Spleen (tissue), 11 donors: Measurements from ENCODE around the gene MYT1. TPM values are rescaled to one million over a fixed set of nuclear protein-coding genes. Genes with fewer than 3 reads are reported as not detected.
"Not testable (repeated sequence)": the region's sequence is repeated elsewhere in the genome, so short reads cannot be mapped to it uniquely, and the experiment has no call there.

Source experiments
- DNase-seq: peaks from one replicate; pipeline ENCODE4 v3.0.0-alpha.2; 2020
- H3K27ac ChIP-seq, 8 donors: fragments of 200-600 bp; sonication (generic) in 7 of 8; 1 replicate in 4 of 8; 2 replicates in 4 of 8; pipeline versions ENCODE4 v1.5.0 to v1.8.0; 2016 to 2021; ENCODE audit warnings: inconsistent platforms in 4 of 8, mild to moderate bottlenecking in 4 of 8, moderate library complexity in 1 of 8
- H3K27me3 ChIP-seq, 7 donors: fragments of 200-600 bp; sonication (generic) in 6 of 7; replicated peaks in 1 of 7; 1 replicate in 4 of 7; 2 replicates in 3 of 7; pipeline versions ENCODE4 v1.5.0 to v1.8.0; 2016 to 2021; ENCODE audit warnings: inconsistent platforms in 3 of 7, mild to moderate bottlenecking in 1 of 7
- H3K36me3 ChIP-seq, 6 donors: fragments of 200-600 bp; sonication (generic) in 5 of 6; 1 replicate in 4 of 6; 2 replicates in 2 of 6; pipeline versions ENCODE4 v1.5.0 to v1.8.0; 2016 to 2021; ENCODE audit warnings: inconsistent platforms in 2 of 6
- H3K4me1 ChIP-seq, 6 donors: fragments of 200-600 bp; sonication (generic) in 5 of 6; 1 replicate in 3 of 6; 2 replicates in 3 of 6; pipeline versions ENCODE4 v1.5.0 to v1.8.0; 2016 to 2021; ENCODE audit warnings: inconsistent platforms in 3 of 6
- H3K4me3 ChIP-seq, 8 donors: fragments of 200-600 bp; sonication (generic) in 7 of 8; 1 replicate in 4 of 8; 2 replicates in 4 of 8; pipeline versions ENCODE4 v1.5.0 to v1.8.0; 2016 to 2021; ENCODE audit warnings: inconsistent platforms in 4 of 8, mild to moderate bottlenecking in 4 of 8, moderate library complexity in 2 of 8
- H3K9me3 ChIP-seq, 8 donors: fragments of 200-600 bp; sonication (generic) in 7 of 8; 1 replicate in 4 of 8; 2 replicates in 4 of 8; pipeline versions ENCODE4 v1.5.0 to v1.8.0; 2016 to 2021; ENCODE audit warnings: inconsistent platforms in 4 of 8
- POLR2A ChIP-seq, 3 donors: fragments of 450-650 bp; IDR thresholded peaks; one replicate each; pipeline ENCODE4 v1.5.1; 2017; ENCODE audit warnings: antibody characterized with exemption in 3 of 3, mild to moderate bottlenecking in 1 of 3
- POLR2AphosphoS5 ChIP-seq, 3 donors: sonication (generic); formaldehyde crosslinking; IDR thresholded peaks; one replicate each; pipeline ENCODE4 v1.5.1; 2017; ENCODE audit warnings: antibody characterized with exemption in 3 of 3
- WGBS, 5 donors: extraction: QIAGEN DNeasy Blood & Tissue Kit in 3 of 5; methylation state at CpG; one replicate each; pipeline versions ENCODE4 v1.1.5 to v1.1.7; 2013 to 2018; 5-methylcytosine and 5-hydroxymethylcytosine counted together
- intact Hi-C: fragments of 100-400 bp; cut with DNase I; formaldehyde crosslinking; loops from one replicate; pipeline ENCODE4 v1.15.0; 2023; ENCODE audit warnings: low total_unique reads
- polyA plus RNA-seq, 3 donors: library from polyadenylated mRNA; stranded (reverse); fragments of 200-250 nt; gene quantifications; one replicate each; pipeline ENCODE4 v1.2.1, GENCODE V29; 2013
- small RNA-seq, 4 donors: library from RNA; depleted of rRNA; stranded (forward); fragments of <200 nt; gene quantifications; one replicate each; pipeline ENCODE3, GENCODE V24; 2016
- total RNA-seq, 7 donors: library from RNA; depleted of rRNA in 3 of 7; stranded (reverse); fragments of >200 nt in 3 of 7; fragmentation: NEBNext Ultra II Directional in 4 of 7; extraction: Animal tissue kit (Norgen Biotek cat#: 25700) in 4 of 7; gene quantifications; one replicate each; pipeline versions ENCODE4 v1.1.0 to v1.2.1, GENCODE V29; 2016 to 2021
- TF ChIP-seq, protein P1 (sequence below), 11 experiments: fragments of 200-600 bp in 7 of 11; fragments of 450-650 bp in 4 of 11; sonication (generic) in 4 of 11; IDR thresholded peaks in 8 of 11; conservative IDR thresholded peaks in 3 of 11; 1 replicate in 7 of 11; 2 replicates in 4 of 11; pipeline versions ENCODE4 v1.4.0 to v1.8.0; 2016 to 2021; ENCODE audit warnings: antibody characterized with exemption in 11 of 11, inconsistent platforms in 4 of 11, mild to moderate bottlenecking in 1 of 11
- donor health status: healthy with polysubstance abuse.
- donor health status: DM: no; HTN: no; CAD: no; lungs with moderate emphysema.
- donor health status: DM: no; HTN: no; CAD: no.
- donor health status: Bipolar disorder and iron deficiency.
- donor health status: healthy.
- donor health status: DM: no; HTN: no; CAD: no.
- donor health status: DM: yes; HTN: yes; CAD: no.

Gene MYT1
- total and polyA plus RNA-seq, 10 donors = 0.08 to 2.2 (median 0.60) TPM; not detected in 3

DNA sequence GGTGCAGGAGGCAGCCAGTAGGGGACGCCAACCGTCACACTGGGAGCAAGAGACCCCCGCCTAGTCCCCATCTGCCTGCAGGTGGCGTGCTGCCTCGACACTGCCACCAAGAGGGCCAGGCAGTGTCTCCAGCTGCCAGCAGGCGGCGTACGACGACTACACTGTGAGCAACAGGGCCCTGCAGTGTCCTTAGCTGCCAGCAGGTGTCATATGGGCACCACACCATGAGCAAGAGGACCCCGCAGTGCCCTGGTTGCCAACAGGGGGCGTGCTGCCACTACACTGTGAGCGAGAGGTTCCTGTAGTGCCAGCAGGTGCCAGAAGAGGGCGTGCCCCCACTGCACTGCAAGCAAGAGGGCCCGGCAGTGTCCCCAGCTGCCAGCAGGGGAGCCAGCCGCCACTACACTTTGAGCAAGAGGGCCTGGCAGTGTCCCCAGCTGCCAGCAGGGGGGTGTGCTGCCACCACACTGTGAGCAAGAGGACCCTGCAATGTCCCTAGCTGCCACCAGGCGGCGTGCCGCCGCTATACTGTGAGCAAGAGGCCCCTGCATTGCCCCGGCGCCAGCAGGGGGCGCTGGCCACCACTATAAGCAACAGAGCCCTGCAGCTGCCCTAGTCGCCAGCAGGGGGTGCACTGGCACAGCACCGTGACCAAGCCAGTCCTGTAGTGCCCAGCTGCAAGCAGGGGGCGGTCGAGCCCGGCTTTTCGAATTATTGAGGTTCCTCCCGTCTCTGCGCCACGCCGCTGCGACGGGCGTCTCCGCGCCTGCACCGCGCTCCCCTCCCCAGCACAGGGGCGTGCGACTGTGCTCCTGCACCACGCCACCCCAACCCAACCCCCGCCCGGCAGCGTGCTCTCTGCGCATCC lies 121.6 kb downstream of the MYT1 start:
- TF ChIP-seq, protein P1, sequence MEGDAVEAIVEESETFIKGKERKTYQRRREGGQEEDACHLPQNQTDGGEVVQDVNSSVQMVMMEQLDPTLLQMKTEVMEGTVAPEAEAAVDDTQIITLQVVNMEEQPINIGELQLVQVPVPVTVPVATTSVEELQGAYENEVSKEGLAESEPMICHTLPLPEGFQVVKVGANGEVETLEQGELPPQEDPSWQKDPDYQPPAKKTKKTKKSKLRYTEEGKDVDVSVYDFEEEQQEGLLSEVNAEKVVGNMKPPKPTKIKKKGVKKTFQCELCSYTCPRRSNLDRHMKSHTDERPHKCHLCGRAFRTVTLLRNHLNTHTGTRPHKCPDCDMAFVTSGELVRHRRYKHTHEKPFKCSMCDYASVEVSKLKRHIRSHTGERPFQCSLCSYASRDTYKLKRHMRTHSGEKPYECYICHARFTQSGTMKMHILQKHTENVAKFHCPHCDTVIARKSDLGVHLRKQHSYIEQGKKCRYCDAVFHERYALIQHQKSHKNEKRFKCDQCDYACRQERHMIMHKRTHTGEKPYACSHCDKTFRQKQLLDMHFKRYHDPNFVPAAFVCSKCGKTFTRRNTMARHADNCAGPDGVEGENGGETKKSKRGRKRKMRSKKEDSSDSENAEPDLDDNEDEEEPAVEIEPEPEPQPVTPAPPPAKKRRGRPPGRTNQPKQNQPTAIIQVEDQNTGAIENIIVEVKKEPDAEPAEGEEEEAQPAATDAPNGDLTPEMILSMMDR (IDR thresholded peaks at IDR 0.05 in 8 of 11, conservative IDR thresholded peaks at IDR 0.05 in 3 of 11) = peak; percentile 35 to 81 (median 63)
- peak in 1 of 3 donors; percentile 50 for TF ChIP-seq POLR2AphosphoS5 (IDR thresholded peaks at IDR 0.05)
- TF ChIP-seq POLR2A (IDR thresholded peaks at IDR 0.05) = peak in 1 of 3 donors; percentile 7
- DNase-seq = peak; percentile 85
- H3K36me3 ChIP-seq, H3K27ac ChIP-seq, H3K27me3 ChIP-seq, intact Hi-C loops, H3K4me1 ChIP-seq, H3K4me3 ChIP-seq: not testable (repeated sequence)
- WGBS, 5 donors = 77 to 88% (median 78%) methylated on average over 27 to 46 of the region's 46 CpGs
- H3K9me3 ChIP-seq = peaks cover 0 to 11% (median 9%) of the 10 kb centered on the region in 8 donors

DNA sequence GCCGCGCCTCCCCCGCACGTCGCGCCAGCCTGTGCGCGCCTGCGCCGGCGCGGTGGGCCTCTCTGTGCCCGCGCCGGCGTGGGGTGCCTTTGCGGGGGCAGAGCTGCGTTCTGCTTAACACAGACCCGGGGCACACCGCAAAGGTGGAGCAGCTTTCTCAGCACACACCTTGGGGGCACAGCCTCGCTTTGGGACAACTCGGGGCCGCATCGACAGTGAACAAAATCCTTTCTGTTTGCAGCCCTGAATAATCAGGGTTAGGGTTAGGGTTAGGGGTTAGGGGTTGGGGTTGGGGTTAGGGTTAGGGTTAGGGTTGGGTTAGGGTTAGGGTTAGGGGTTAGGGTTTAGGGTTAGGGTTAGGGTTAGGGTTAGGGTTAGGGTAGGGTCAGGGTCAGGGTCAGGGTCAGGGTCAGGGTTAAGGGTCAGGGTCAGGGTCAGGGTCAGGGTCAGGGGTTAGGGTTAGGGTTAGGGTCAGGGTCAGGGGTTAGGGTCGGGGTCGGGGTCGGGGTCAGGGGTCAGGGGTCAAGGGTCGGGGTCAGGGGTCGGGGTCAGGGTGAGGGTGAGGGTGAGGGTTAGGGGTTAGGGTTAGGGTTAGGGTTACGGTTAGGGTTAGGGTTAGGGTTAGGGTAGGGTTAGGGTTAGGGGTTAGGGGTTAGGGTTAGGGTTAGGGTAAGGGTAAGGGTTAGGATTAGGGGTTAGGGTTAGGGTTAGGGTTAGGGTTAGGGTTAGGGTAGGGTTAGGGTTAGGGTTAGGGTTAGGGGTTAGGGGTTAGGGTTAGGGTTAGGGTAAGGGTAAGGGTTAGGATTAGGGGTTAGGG lies 122.4 kb downstream of the MYT1 start:
- H3K27me3 ChIP-seq, intact Hi-C loops, H3K27ac ChIP-seq, H3K36me3 ChIP-seq, H3K4me3 ChIP-seq, DNase-seq, H3K4me1 ChIP-seq: not testable (repeated sequence)
- WGBS, 5 donors = 93 to 98% (median 95%) methylated on average over 24 to 30 of the region's 30 CpGs
- H3K9me3 ChIP-seq = peaks cover 0 to 11% (median 9%) of the 10 kb centered on the region in 8 donors

DNA sequence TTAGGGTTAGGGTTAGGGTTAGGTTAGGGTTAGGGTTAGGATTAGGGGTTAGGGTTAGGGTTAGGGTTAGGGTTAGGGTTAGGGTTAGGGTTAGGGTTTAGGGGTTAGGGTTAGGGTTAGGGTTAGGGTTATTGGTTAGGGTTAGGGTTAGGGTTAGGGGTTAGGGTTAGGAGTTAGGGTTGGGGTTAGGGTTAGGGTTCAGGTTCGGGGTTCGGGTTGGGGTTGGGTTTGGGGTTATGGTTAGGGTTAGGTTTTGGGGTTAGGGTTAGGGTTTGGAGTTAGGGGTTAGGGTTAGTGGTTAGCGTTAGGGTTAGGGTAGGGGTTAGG lies 123.0 kb downstream of the MYT1 start:
- 88 to 98% (median 93%) methylated on average over 3 of the region's 3 CpGs for WGBS, 5 donors
- H3K27me3 ChIP-seq, DNase-seq, H3K4me3 ChIP-seq, intact Hi-C loops, H3K36me3 ChIP-seq, H3K4me1 ChIP-seq, H3K27ac ChIP-seq: not testable (repeated sequence)
- H3K9me3 ChIP-seq = peaks cover 0 to 11% (median 9%) of the 10 kb centered on the region in 8 donors

Small RNA genes lying within 50 kb of the gene (small RNA-seq; reads per million reads assigned to genes)
- gene AL137028.2 = 0 reads per million in 4 donors

Other genes with a start within 250 kb of the MYT1 start
- 10 to 100 TPM; 34.2 to 52.2 (median 47.1) TPM for gene UCKL1, start 208.0 kb upstream of the MYT1 start, total RNA-seq
- gene UCKL1, start 208.0 kb upstream of the MYT1 start, polyA plus RNA-seq = 10 to 100 TPM; 36.0 to 68.0 (median 62.7) TPM
- 10 to 100 TPM in 6 of 7 donors, 1 to 10 TPM in 1; 9.5 to 21.8 (median 12.8) TPM for gene ZNF512B, start 194.5 kb upstream of the MYT1 start, total RNA-seq
- gene ZNF512B, start 194.5 kb upstream of the MYT1 start, polyA plus RNA-seq = 10 to 100 TPM in 1 of 3 donors, 1 to 10 TPM in 2; 3.4 to 12.0 (median 3.8) TPM
- gene SAMD10, start 184.8 kb upstream of the MYT1 start, total RNA-seq = 10 to 100 TPM in 3 of 7 donors, 1 to 10 TPM in 4; 6.0 to 13.8 (median 8.9) TPM
- gene SAMD10, start 184.8 kb upstream of the MYT1 start, polyA plus RNA-seq = 10 to 100 TPM in 1 of 3 donors, 1 to 10 TPM in 2; 5.9 to 10.1 (median 6.1) TPM
- 10 to 100 TPM; 53.4 to 71.1 (median 61.6) TPM for gene PRPF6, start 183.3 kb upstream of the MYT1 start, total RNA-seq
- 10 to 100 TPM; 39.9 to 52.4 (median 41.9) TPM for gene PRPF6, start 183.3 kb upstream of the MYT1 start, polyA plus RNA-seq
- 1 to 10 TPM in 5 of 7 donors, under 1 TPM in 2; 0.85 to 3.4 (median 2.0) TPM for gene C20orf204, start 128.3 kb upstream of the MYT1 start, total RNA-seq
- 1 to 10 TPM; 1.5 to 3.9 (median 1.9) TPM for gene C20orf204, start 128.3 kb upstream of the MYT1 start, polyA plus RNA-seq
- 10 to 100 TPM; 12.1 to 63.1 (median 42.0) TPM for gene SOX18, start 114.8 kb upstream of the MYT1 start, total RNA-seq
- 10 to 100 TPM in 2 of 3 donors, 1 to 10 TPM in 1; 7.3 to 25.5 (median 22.3) TPM for gene SOX18, start 114.8 kb upstream of the MYT1 start, polyA plus RNA-seq
- 10 to 100 TPM; 18.6 to 60.8 (median 45.0) TPM for gene TCEA2, start 101.3 kb upstream of the MYT1 start, total RNA-seq
- 10 to 100 TPM; 35.9 to 47.5 (median 41.5) TPM for gene TCEA2, start 101.3 kb upstream of the MYT1 start, polyA plus RNA-seq
- gene RGS19, start 84.9 kb upstream of the MYT1 start, total RNA-seq = 100 to 1,000 TPM in 4 of 7 donors, 10 to 100 TPM in 3; 91.6 to 186 (median 107) TPM
- gene RGS19, start 84.9 kb upstream of the MYT1 start, polyA plus RNA-seq = 100 to 1,000 TPM in 1 of 3 donors, 10 to 100 TPM in 2; 80.4 to 125 (median 82.0) TPM
- gene OPRL1, start 84.4 kb upstream of the MYT1 start, total RNA-seq = 1 to 10 TPM; 3.7 to 7.9 (median 5.1) TPM
- gene OPRL1, start 84.4 kb upstream of the MYT1 start, polyA plus RNA-seq = 1 to 10 TPM; 1.9 to 4.9 (median 2.5) TPM
- gene LKAAEAR1, start 80.1 kb upstream of the MYT1 start, total RNA-seq = under 1 TPM in 1 of 7 donors, not detected in 6; 0.66 TPM
- under 1 TPM; 0.26 to 0.53 (median 0.48) TPM for gene LKAAEAR1, start 80.1 kb upstream of the MYT1 start, polyA plus RNA-seq
- under 1 TPM in 1 of 7 donors, not detected in 6; 0.26 TPM for gene NPBWR2, start 56.9 kb upstream of the MYT1 start, total RNA-seq
- not detected for gene NPBWR2, start 56.9 kb upstream of the MYT1 start, polyA plus RNA-seq
- gene PCMTD2, start 91.3 kb downstream of the MYT1 start, total RNA-seq = 100 to 1,000 TPM in 1 of 7 donors, 10 to 100 TPM in 6; 55.4 to 104 (median 78.1) TPM
- 10 to 100 TPM; 36.0 to 38.5 (median 37.3) TPM for gene PCMTD2, start 91.3 kb downstream of the MYT1 start, polyA plus RNA-seq